Endothelial cell (in vitro differentiated cells): ENCODE measurements around the gene OR2T4. TPM values are rescaled to one million over a fixed set of nuclear protein-coding genes. Genes with fewer than 3 reads are reported as not detected.

ENCODE experiments used
- DNase-seq: peaks from one replicate; pipeline ENCODE4 v3.0.0; 2021; ENCODE audit warnings: low spot score
- H3K27ac Mint-ChIP-seq: one replicate; pipeline ENCODE4 v1.8.0; 2021; ENCODE audit warnings: mixed read lengths, inconsistent platforms; ENCODE audit not compliant: unreplicated experiment
- H3K27me3 Mint-ChIP-seq: one replicate; pipeline ENCODE4 v1.8.0; 2021; ENCODE audit warnings: mild to moderate bottlenecking, moderate library complexity, mixed read lengths, inconsistent platforms; ENCODE audit not compliant: unreplicated experiment
- H3K36me3 Mint-ChIP-seq: one replicate; pipeline ENCODE4 v1.8.0; 2021; ENCODE audit warnings: mild to moderate bottlenecking, low read depth, mixed read lengths, inconsistent platforms; ENCODE audit not compliant: unreplicated experiment
- H3K4me1 Mint-ChIP-seq: one replicate; pipeline ENCODE4 v1.8.0; 2021; ENCODE audit warnings: mild to moderate bottlenecking, mixed read lengths, inconsistent platforms; ENCODE audit not compliant: unreplicated experiment
- H3K4me3 Mint-ChIP-seq: one replicate; pipeline ENCODE4 v1.8.0; 2021; ENCODE audit warnings: mild to moderate bottlenecking, mixed read lengths, inconsistent platforms; ENCODE audit not compliant: unreplicated experiment
- H3K9me3 Mint-ChIP-seq: one replicate; pipeline ENCODE4 v1.8.0; 2021; ENCODE audit warnings: mixed read lengths, inconsistent platforms; ENCODE audit not compliant: unreplicated experiment
- long read RNA-seq: library from polyadenylated mRNA; unstranded; transcript quantifications from one replicate; pipeline ENCODE4 v2.0.0, GENCODE V29; 2020; ENCODE audit not compliant: unreplicated experiment
- total RNA-seq: library from RNA; stranded (reverse); fragmentation: NEBNext Ultra II Directional; extraction: Animal tissue kit (Norgen Biotek cat#: 25700); gene quantifications from one replicate; pipeline ENCODE4 v1.2.1, GENCODE V29; 2021; ENCODE audit not compliant: unreplicated experiment
- TF ChIP-seq, protein P1 (sequence below): fragments of 200-600 bp; sonication (generic); IDR thresholded peaks from one replicate; pipeline ENCODE4 v1.5.0; 2021; ENCODE audit warnings: antibody characterized with exemption; ENCODE audit not compliant: unreplicated experiment

Gene OR2T4
- total RNA-seq: not detected
- long read RNA-seq: 0 reads

DNA sequence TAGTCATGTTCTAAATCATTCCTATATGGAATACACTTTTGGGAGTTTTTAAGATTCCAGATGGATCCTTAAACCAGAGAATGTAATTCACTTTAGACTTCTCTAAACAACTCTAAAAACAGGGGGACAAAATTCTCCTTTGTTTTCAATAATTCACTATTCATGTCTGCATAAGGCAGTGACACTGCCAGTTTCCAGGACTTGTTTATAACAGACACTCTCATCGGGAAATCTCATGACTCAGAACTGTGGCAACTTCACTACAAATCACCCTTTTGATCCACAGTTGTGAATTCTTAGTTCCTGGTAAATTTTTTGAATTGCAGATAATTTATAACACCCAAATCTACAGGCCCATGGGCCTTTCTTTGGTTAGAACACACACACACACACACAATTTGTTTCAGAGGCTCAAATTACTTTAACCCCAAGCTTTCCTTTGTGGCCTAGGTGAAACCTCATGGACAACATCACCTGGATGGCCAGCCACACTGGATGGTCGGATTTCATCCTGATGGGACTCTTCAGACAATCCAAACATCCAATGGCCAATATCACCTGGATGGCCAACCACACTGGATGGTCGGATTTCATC is at the start of gene OR2T4:
TSS of gene OR2T4 (plus strand) at position 545 of the 595 bp plus-strand sequence. CDS start at position 545, 0 bp downstream.
- no peaks in the 10 kb centered on the region for H3K4me1 Mint-ChIP-seq
- peaks cover 42% of the 10 kb centered on the region for H3K9me3 Mint-ChIP-seq
- peaks cover 10% of the 10 kb centered on the region for H3K36me3 Mint-ChIP-seq
- no peak for DNase-seq
- no peak within 1 kb of the TSS for H3K27ac Mint-ChIP-seq
- H3K4me3 Mint-ChIP-seq: no peak within 1 kb of the TSS
- TF ChIP-seq, protein P1, sequence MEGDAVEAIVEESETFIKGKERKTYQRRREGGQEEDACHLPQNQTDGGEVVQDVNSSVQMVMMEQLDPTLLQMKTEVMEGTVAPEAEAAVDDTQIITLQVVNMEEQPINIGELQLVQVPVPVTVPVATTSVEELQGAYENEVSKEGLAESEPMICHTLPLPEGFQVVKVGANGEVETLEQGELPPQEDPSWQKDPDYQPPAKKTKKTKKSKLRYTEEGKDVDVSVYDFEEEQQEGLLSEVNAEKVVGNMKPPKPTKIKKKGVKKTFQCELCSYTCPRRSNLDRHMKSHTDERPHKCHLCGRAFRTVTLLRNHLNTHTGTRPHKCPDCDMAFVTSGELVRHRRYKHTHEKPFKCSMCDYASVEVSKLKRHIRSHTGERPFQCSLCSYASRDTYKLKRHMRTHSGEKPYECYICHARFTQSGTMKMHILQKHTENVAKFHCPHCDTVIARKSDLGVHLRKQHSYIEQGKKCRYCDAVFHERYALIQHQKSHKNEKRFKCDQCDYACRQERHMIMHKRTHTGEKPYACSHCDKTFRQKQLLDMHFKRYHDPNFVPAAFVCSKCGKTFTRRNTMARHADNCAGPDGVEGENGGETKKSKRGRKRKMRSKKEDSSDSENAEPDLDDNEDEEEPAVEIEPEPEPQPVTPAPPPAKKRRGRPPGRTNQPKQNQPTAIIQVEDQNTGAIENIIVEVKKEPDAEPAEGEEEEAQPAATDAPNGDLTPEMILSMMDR: no peak
- no peaks in the 10 kb centered on the region for H3K27me3 Mint-ChIP-seq

- Mint-ChIP-seq H3K27ac (no peak overlapping the region), H3K9me3 (peaks cover 54% of the 10 kb centered on the region), H3K4me1 (no peaks in the 10 kb centered on the region), H3K27me3 (peaks cover 9% of the 10 kb centered on the region), H3K4me3 (no peak overlapping the region), H3K36me3 (peaks cover 7% of the 10 kb centered on the region)
- no peak for DNase-seq
- TF ChIP-seq, protein P1: no peak
Observed at GRCh38 chr1:248316796-248317195, 44.7 kb upstream of the OR2T4 start.

DNA sequence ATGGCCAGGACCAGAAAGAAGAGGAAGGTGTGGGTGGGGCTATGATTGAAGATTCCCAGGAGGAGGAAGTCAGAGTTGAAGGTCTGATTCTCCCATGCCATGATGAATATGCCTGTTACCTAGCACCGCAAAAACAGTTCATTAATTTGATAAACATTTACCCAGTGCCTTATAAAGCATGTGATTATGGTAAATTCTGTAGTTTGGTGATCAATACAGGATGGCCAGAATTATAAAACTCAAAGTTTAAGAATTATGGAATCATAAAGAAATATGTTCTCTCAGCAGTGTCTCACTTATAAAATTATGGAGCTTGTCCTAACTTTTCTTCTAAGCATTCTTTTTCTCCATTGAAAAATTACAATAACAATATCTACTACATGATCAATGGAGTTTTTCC is 37.0 kb upstream of the OR2T4 start, which contains the start of gene OR2M7:
TSS of gene OR2M7 (minus strand) at position 101 of the 400 bp plus-strand sequence. CDS start at position 101, 0 bp downstream.
- Mint-ChIP-seq H3K27ac (no peak within 1 kb of the TSS), H3K27me3 (peaks cover 1% of the 10 kb centered on the region), H3K9me3 (peaks cover 18% of the 10 kb centered on the region), H3K36me3 (peaks cover 4% of the 10 kb centered on the region), H3K4me1 (no peaks in the 10 kb centered on the region), H3K4me3 (no peak within 1 kb of the TSS)
- no peak for DNase-seq
- TF ChIP-seq, protein P1: no peak

GRCh38 chr1:248343451-248343850 is 18.0 kb upstream of the OR2T4 start:
- peaks cover 18% of the 10 kb centered on the region for H3K9me3 Mint-ChIP-seq
- TF ChIP-seq, protein P1: no peak
- no peak overlapping the region for H3K4me3 Mint-ChIP-seq
- DNase-seq: no peak
- H3K4me1 Mint-ChIP-seq: no peaks in the 10 kb centered on the region
- no peaks in the 10 kb centered on the region for H3K36me3 Mint-ChIP-seq
- no peaks in the 10 kb centered on the region for H3K27me3 Mint-ChIP-seq
- no peak overlapping the region for H3K27ac Mint-ChIP-seq

DNA sequence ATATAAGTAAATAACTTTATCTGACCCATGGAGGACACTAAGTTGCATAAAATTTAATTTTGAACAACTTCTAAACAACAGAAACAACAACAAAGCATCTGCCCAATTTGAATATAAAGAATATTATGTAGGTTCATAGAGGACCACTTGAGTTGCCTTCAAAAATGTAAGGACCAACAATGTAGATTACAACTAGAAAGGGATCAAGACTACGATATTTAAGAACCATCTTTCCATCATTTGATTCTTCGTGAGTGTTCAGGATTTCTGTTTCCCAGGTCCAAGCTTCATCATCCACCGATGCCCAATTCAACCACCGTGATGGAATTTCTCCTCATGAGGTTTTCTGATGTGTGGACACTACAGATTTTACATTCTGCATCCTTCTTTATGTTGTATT is 13.0 kb upstream of the OR2T4 start, which contains the start of gene OR14C36:
TSS of gene OR14C36 (plus strand) at position 301 of the 400 bp plus-strand sequence. CDS start at position 301, 0 bp downstream.
- TF ChIP-seq, protein P1: no peak
- no peak for DNase-seq
- Mint-ChIP-seq H3K36me3 (no peaks in the 10 kb centered on the region), H3K27me3 (peaks cover 3% of the 10 kb centered on the region), H3K4me1 (no peaks in the 10 kb centered on the region), H3K9me3 (peaks cover 12% of the 10 kb centered on the region), H3K4me3 (no peak within 1 kb of the TSS), H3K27ac (no peak within 1 kb of the TSS)
